Fibroblast of lung (primary cell): ENCODE data around the gene SH3BGRL2. TPM values are rescaled to one million over a fixed set of nuclear protein-coding genes. Genes with fewer than 3 reads are reported as not detected.

Source experiments
- DNase-seq, 2 donors: peaks; one replicate each; pipeline versions ENCODE4 v3.0.0 to v3.0.0-alpha.2; 2010; ENCODE audit warnings: low read depth in 2 of 2
- H2AFZ ChIP-seq: 2 replicates; pipeline ENCODE4 v1.5.1; 2012; ENCODE audit warnings: low read length, control low read depth, inconsistent platforms
- H3K27ac ChIP-seq: 2 replicates; pipeline ENCODE4 v1.5.1; 2011; ENCODE audit warnings: low read length, control low read depth; ENCODE audit not compliant: insufficient read depth
- H3K27me3 ChIP-seq: 2 replicates; pipeline ENCODE4 v1.5.1; 2011; ENCODE audit warnings: mild to moderate bottlenecking, low read length; ENCODE audit not compliant: control insufficient read depth, insufficient read depth
- H3K36me3 ChIP-seq: 2 replicates; pipeline ENCODE4 v1.5.1; 2011; ENCODE audit warnings: low read length; ENCODE audit not compliant: control insufficient read depth, insufficient read depth
- H3K4me1 ChIP-seq: 2 replicates; pipeline ENCODE4 v1.5.1; 2011; ENCODE audit warnings: low read length; ENCODE audit not compliant: control insufficient read depth, insufficient read depth; ENCODE audit errors: extremely low read depth
- H3K4me2 ChIP-seq: 2 replicates; pipeline ENCODE4 v1.5.1; 2011; ENCODE audit warnings: low read length, control low read depth; ENCODE audit not compliant: insufficient read depth; ENCODE audit errors: extremely low read depth
- H3K4me3 ChIP-seq, 4 experiments: fragments of 200-600 bp in 1 of 4; sonication (generic) in 1 of 4; replicated peaks in 1 of 4; 2 replicates each; pipeline ENCODE4 v1.5.1; 2011 to 2016; ENCODE audit warnings: low read length in 4 of 4, low read depth in 3 of 4, mild to moderate bottlenecking in 3 of 4, control low read depth in 2 of 4, inconsistent platforms in 1 of 4, mixed read lengths in 1 of 4; ENCODE audit not compliant: insufficient read depth in 1 of 4; ENCODE audit errors: control extremely low read depth in 1 of 4
- H3K79me2 ChIP-seq: 2 replicates; pipeline ENCODE4 v1.5.1; 2012; ENCODE audit warnings: mild to moderate bottlenecking, low read length, inconsistent platforms; ENCODE audit not compliant: control insufficient read depth, insufficient read depth
- H3K9ac ChIP-seq: 2 replicates; pipeline ENCODE4 v1.5.1; 2011; ENCODE audit warnings: mild to moderate bottlenecking, low read length, control low read depth; ENCODE audit not compliant: insufficient read depth
- H3K9me3 ChIP-seq: 2 replicates; pipeline ENCODE4 v1.5.1; 2012; ENCODE audit warnings: low read depth, low read length; ENCODE audit not compliant: control insufficient read depth, insufficient read depth
- H4K20me1 ChIP-seq: 2 replicates; pipeline ENCODE4 v1.5.1; 2011; ENCODE audit warnings: low read length; ENCODE audit not compliant: control insufficient read depth, insufficient read depth; ENCODE audit errors: extremely low read depth
- EZH2 ChIP-seq: IDR thresholded peaks from 2 replicates; pipeline ENCODE4 v1.5.1; 2012; ENCODE audit warnings: low read length, control low read depth, mild to moderate bottlenecking; ENCODE audit errors: missing control alignments
- polyA plus RNA-seq, 2 donors: library from polyadenylated mRNA; depleted of rRNA in 1 of 2; stranded (reverse) in 1 of 2; unstranded in 1 of 2; fragments of >200 nt; gene quantifications; 2 replicates each; pipeline ENCODE4 v1.2.1, GENCODE V29; 2011 to 2012; ENCODE audit warnings: missing spikeins in 1 of 2
- total RNA-seq: library from RNA; depleted of rRNA; stranded (reverse); fragments of >200 nt; gene quantifications from 2 replicates; pipeline ENCODE4 v1.2.1, GENCODE V29; 2014
- TF ChIP-seq, protein P1 (sequence below), 2 donors: IDR thresholded peaks in 1 of 2; conservative IDR thresholded peaks in 1 of 2; 1 replicate in 1 of 2; 2 replicates in 1 of 2; pipeline ENCODE4 v1.5.1; 2011 to 2012; ENCODE audit warnings: low read length in 2 of 2, control low read depth in 1 of 2, inconsistent platforms in 1 of 2, low read depth in 1 of 2, mild to moderate bottlenecking in 1 of 2

Gene SH3BGRL2
- total and polyA plus RNA-seq, 2 donors (not counting 1 experiment from before 2014, with no cell fraction given) = 1.5 to 4.3 TPM

DNA sequence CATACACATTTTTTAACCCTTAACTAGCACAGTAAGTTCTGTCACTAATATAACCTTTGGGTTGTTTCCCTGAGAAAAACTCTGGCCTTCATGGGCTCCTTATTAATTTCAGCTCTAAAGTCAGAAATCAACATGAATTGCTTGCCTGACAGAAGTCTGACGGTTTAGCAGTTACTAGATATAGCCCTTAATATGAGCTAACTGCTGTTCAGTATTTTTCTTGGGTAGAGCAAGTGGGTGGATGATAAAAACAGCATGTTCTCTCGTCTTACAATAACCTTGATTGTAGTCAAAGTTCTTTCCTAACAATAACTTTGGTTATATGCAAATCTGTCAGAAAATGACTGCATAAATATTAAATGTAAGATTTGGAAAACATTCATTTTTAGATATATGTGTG is 81.0 kb downstream of the SH3BGRL2 start:
- no peak overlapping the region for H3K4me3 ChIP-seq
- no peak overlapping the region for H3K27ac ChIP-seq
- no peaks in the 10 kb centered on the region for H3K27me3 ChIP-seq
- no peaks in the 10 kb centered on the region for H3K79me2 ChIP-seq
- H3K4me1 ChIP-seq = no peaks in the 10 kb centered on the region
- TF ChIP-seq, protein P1, sequence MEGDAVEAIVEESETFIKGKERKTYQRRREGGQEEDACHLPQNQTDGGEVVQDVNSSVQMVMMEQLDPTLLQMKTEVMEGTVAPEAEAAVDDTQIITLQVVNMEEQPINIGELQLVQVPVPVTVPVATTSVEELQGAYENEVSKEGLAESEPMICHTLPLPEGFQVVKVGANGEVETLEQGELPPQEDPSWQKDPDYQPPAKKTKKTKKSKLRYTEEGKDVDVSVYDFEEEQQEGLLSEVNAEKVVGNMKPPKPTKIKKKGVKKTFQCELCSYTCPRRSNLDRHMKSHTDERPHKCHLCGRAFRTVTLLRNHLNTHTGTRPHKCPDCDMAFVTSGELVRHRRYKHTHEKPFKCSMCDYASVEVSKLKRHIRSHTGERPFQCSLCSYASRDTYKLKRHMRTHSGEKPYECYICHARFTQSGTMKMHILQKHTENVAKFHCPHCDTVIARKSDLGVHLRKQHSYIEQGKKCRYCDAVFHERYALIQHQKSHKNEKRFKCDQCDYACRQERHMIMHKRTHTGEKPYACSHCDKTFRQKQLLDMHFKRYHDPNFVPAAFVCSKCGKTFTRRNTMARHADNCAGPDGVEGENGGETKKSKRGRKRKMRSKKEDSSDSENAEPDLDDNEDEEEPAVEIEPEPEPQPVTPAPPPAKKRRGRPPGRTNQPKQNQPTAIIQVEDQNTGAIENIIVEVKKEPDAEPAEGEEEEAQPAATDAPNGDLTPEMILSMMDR (conservative IDR thresholded peaks at IDR 0.05 in 1 of 2, IDR thresholded peaks at IDR 0.05 in 1 of 2; ENCODE audit: low read depth in 1 of 2, low read length in 2 of 2) = no peak
- no peak for TF ChIP-seq EZH2
- DNase-seq = no peak
- H3K4me2 ChIP-seq = no peak overlapping the region
- H4K20me1 ChIP-seq = no peaks in the 10 kb centered on the region
- no peak overlapping the region for H2AFZ ChIP-seq
- no peak overlapping the region for H3K9ac ChIP-seq
- no peaks in the 10 kb centered on the region for H3K9me3 ChIP-seq
- no peaks in the 10 kb centered on the region for H3K36me3 ChIP-seq

DNA sequence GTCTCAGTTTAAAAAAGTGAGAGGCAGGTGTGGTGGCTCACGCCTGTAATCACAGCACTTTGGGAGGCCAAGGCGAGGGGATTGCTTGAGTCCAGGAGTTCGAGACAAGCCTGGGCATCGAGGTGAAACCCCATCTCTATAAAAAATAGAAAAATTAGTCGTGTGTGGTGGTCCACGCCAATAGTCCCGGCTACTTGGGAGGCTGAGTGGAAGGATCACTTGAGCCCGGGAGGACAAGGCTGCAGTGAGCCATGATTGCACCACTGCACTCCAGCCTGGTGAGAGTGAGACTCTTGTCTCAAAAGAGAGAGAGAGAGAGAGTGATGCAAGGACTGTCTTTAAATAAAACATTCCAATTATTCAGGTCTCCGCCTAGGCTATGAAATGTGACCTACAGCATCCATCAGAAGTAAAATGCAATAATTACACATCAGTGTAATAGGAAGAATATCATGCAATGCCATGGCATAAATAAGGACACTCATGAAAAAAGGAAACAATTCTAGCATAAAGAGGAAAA is 81.5 kb downstream of the SH3BGRL2 start:
- H3K4me3 ChIP-seq = no peak overlapping the region
- no peaks in the 10 kb centered on the region for H3K4me1 ChIP-seq
- no peak for DNase-seq
- H3K27me3 ChIP-seq = no peaks in the 10 kb centered on the region
- no peaks in the 10 kb centered on the region for H4K20me1 ChIP-seq
- no peak overlapping the region for H2AFZ ChIP-seq
- no peak overlapping the region for H3K4me2 ChIP-seq
- no peaks in the 10 kb centered on the region for H3K36me3 ChIP-seq
- TF ChIP-seq EZH2 = no peak
- TF ChIP-seq, protein P1 (conservative IDR thresholded peaks at IDR 0.05 in 1 of 2, IDR thresholded peaks at IDR 0.05 in 1 of 2; ENCODE audit: low read depth in 1 of 2, low read length in 2 of 2) = no peak
- H3K9ac ChIP-seq = no peak overlapping the region
- no peaks in the 10 kb centered on the region for H3K9me3 ChIP-seq
- no peaks in the 10 kb centered on the region for H3K79me2 ChIP-seq
- no peak overlapping the region for H3K27ac ChIP-seq

DNA sequence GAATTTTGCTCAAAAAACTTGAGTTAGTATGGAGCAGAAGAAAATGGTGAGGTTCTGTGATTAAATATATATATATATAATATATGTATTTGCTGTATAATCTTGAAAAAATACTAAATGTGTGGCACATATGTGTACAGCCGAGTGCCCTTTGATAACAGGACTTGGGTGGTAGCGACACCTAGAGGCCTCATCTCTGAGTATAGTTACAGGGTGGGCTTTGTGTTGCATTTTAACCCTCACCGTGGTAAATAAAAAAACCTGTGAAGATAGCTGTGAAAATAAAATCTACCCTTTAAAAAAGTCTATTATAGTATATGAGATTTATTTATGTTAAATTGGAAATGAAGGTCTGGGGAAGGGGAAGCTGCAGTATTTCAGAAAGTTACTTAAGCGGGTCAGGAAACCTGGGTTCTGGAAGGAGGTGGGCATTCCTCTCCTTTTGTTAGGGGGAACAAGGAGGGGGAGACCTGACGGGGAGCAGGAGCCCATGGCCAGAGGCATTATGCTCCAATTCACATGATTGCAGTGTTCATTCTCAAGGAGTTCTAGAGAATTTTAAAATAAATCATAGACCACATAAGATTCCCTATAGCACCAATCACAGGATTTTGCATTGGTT is 82.7 kb downstream of the SH3BGRL2 start:
- TF ChIP-seq, protein P1 (conservative IDR thresholded peaks at IDR 0.05 in 1 of 2, IDR thresholded peaks at IDR 0.05 in 1 of 2; ENCODE audit: low read depth in 1 of 2, low read length in 2 of 2) = peak; percentile 50 to 66
- no peak for TF ChIP-seq EZH2
- Histone ChIP-seq H3K4me1 (no peaks in the 10 kb centered on the region), H3K9ac (no peak overlapping the region), H3K27ac (no peak overlapping the region), H3K4me3 (no peak overlapping the region), H3K4me2 (no peak overlapping the region), H2AFZ (no peak overlapping the region), H4K20me1 (no peaks in the 10 kb centered on the region), H3K27me3 (no peaks in the 10 kb centered on the region), H3K79me2 (no peaks in the 10 kb centered on the region), H3K9me3 (no peaks in the 10 kb centered on the region), H3K36me3 (no peaks in the 10 kb centered on the region)
- peak; percentile 29 to 58 for DNase-seq
